CD4-positive, alpha-beta T cell treated with Interleukin-15 for 1 hour (primary cell): ENCODE data around the gene DMXL1.
"Not testable (repeated sequence)": the region's sequence is repeated elsewhere in the genome, so short reads cannot be mapped to it uniquely, and the experiment has no call there.

ENCODE experiments used
- DNase-seq: peaks from one replicate; pipeline ENCODE4 v3.0.0-alpha.2; 2020

The DMXL1 gene

GRCh38 chr5:119135743-119136142 is 64.9 kb downstream of the DMXL1 start:
- DNase-seq: not testable (repeated sequence)

GRCh38 chr5:119136666-119137318 is 65.9 kb downstream of the DMXL1 start:
- DNase-seq: no peak

GRCh38 chr5:119153629-119154028 is 82.7 kb downstream of the DMXL1 start:
- no peak for DNase-seq

GRCh38 chr5:119158144-119158543 is 87.3 kb downstream of the DMXL1 start:
- DNase-seq: no peak

GRCh38 chr5:119161430-119161829 is 90.5 kb downstream of the DMXL1 start:
- no peak for DNase-seq

GRCh38 chr5:119166026-119166425 is 95.1 kb downstream of the DMXL1 start:
- no peak for DNase-seq

- no peak for DNase-seq
These were observed 97.5 kb downstream of the DMXL1 start for GRCh38 chr5:119168401-119168800.

GRCh38 chr5:119171686-119172085 is 100.8 kb downstream of the DMXL1 start:
- DNase-seq: no peak

- no peak for DNase-seq
These were observed 103.8 kb downstream of the DMXL1 start for GRCh38 chr5:119174578-119175163.

- DNase-seq: no peak
These were observed 105.9 kb downstream of the DMXL1 start for GRCh38 chr5:119176785-119177184.

- no peak for DNase-seq
These were observed 106.3 kb downstream of the DMXL1 start for GRCh38 chr5:119177226-119177625.

GRCh38 chr5:119178435-119178834 is 107.5 kb downstream of the DMXL1 start:
- DNase-seq: no peak

GRCh38 chr5:119179857-119180641 is 109.2 kb downstream of the DMXL1 start:
- DNase-seq: no peak

- DNase-seq: not testable (repeated sequence)
These were observed 114.6 kb downstream of the DMXL1 start for GRCh38 chr5:119185512-119185911.

- DNase-seq: no peak
These were observed 117.1 kb downstream of the DMXL1 start for GRCh38 chr5:119187776-119188529.

GRCh38 chr5:119190470-119191095 is 119.7 kb downstream of the DMXL1 start:
- no peak for DNase-seq

- no peak for DNase-seq
These were observed 121.1 kb downstream of the DMXL1 start for GRCh38 chr5:119191944-119192343.

GRCh38 chr5:119200795-119201194 is 129.9 kb downstream of the DMXL1 start:
- no peak for DNase-seq

GRCh38 chr5:119207105-119207504 is 136.2 kb downstream of the DMXL1 start:
- no peak for DNase-seq

- no peak for DNase-seq
These were observed 141.1 kb downstream of the DMXL1 start for GRCh38 chr5:119212026-119212425.

- no peak for DNase-seq
These were observed 141.8 kb downstream of the DMXL1 start for GRCh38 chr5:119212676-119213075.

- DNase-seq: no peak
These were observed 146.3 kb downstream of the DMXL1 start for GRCh38 chr5:119217183-119217582.
